ENCODE results near the gene VTA1. TPM values are rescaled to one million over a fixed set of nuclear protein-coding genes. Genes with fewer than 3 reads are reported as not detected.

Gene VTA1
- total and polyA plus RNA-seq, 2 donors (not counting 1 experiment from before 2014, with no cell fraction given) = 19.8 to 27.9 TPM

- TF ChIP-seq CTCF (IDR thresholded peaks at IDR 0.05) (no peak), EZH2 (IDR thresholded peaks at IDR 0.05; ENCODE audit: borderline replicate concordance, insufficient read depth, low read depth, low read length, poor library complexity, severe bottlenecking) (no peak)
- H4K20me1 ChIP-seq (ENCODE audit: control insufficient read depth, insufficient read depth, low read length, poor library complexity, severe bottlenecking) = no peaks in the 10 kb centered on the region
- H3K27ac Mint-ChIP-seq = no peak overlapping the region
- H2AFZ ChIP-seq (ENCODE audit: insufficient read depth, low read depth, low read length, poor library complexity, severe bottlenecking) = no peak overlapping the region
- H3K27ac ChIP-seq (ENCODE audit: low read length in 2 of 2) = no peak overlapping the region
- H3K9me3 ChIP-seq (ENCODE audit: control extremely low read depth in 1 of 3, control insufficient read depth in 2 of 3, insufficient read depth in 1 of 3, low read length in 2 of 3) = no peaks in the 10 kb centered on the region
- POLR2A ChIA-PET = no interaction called here
- intact Hi-C loops (cut with micrococcal nuclease) = no loop called here
- no peak overlapping the region for H3K9ac ChIP-seq (ENCODE audit: low read length)
- H3K4me1 Mint-ChIP-seq = no peaks in the 10 kb centered on the region
- peaks cover 0 to 5% (median 1%) of the 10 kb centered on the region in 4 experiments for H3K27me3 ChIP-seq (replicated peaks in 1 of 4; ENCODE audit: control extremely low read depth in 1 of 4, control insufficient read depth in 3 of 4, insufficient read depth in 4 of 4, low read length in 3 of 4)
- no peaks in the 10 kb centered on the region for H3K4me1 ChIP-seq (ENCODE audit: control insufficient read depth in 2 of 2, insufficient read depth in 2 of 2, low read length in 2 of 2)
- H3K9me3 Mint-ChIP-seq (ENCODE audit: insufficient read depth) = no peaks in the 10 kb centered on the region
- peaks cover 19% of the 10 kb centered on the region for H3K27me3 Mint-ChIP-seq
- H3K4me2 ChIP-seq (replicated peaks; ENCODE audit: low read depth, low read length, poor library complexity, severe bottlenecking) = no peak overlapping the region
- WGBS (ENCODE audit: insufficient coverage) = 72% methylated on average over 2 of the region's 3 CpGs
- DNase-seq (no peak), ATAC-seq (ENCODE audit: low read depth) (no peak)
- no peak overlapping the region for H3K4me3 Mint-ChIP-seq
- no peak overlapping the region for H3K4me3 ChIP-seq (ENCODE audit: control extremely low read depth in 1 of 5, extremely low read depth in 1 of 5, insufficient read depth in 1 of 5, low read depth in 2 of 5, low read length in 4 of 5)
- H3K36me3 ChIP-seq (replicated peaks in 1 of 2; ENCODE audit: control extremely low read depth in 1 of 2, control insufficient read depth in 1 of 2, extremely low read depth in 1 of 2, insufficient read depth in 2 of 2, low read length in 1 of 2) = no peaks in the 10 kb centered on the region
- H3K79me2 ChIP-seq (ENCODE audit: control insufficient read depth, insufficient read depth, low read length) = no peaks in the 10 kb centered on the region
- CTCF ChIA-PET = interaction anchor here (1.0 kb wide), 1 partner anchor 9 kb away, joined by 5 read pairs; no protein-coding TSS in a partner anchor
Observed at GRCh38 chr6:142121342-142121741, 25.7 kb upstream of the VTA1 start.

- no peak for ATAC-seq (ENCODE audit: low read depth)
- Mint-ChIP-seq H3K27ac (no peak overlapping the region), H3K4me3 (no peak overlapping the region), H3K27me3 (peaks cover 20% of the 10 kb centered on the region), H3K9me3 (ENCODE audit: insufficient read depth) (no peaks in the 10 kb centered on the region), H3K4me1 (no peaks in the 10 kb centered on the region)
- no CpG with 5 or more reads among the region's 1 CpG for WGBS (ENCODE audit: insufficient coverage)
- Histone ChIP-seq H3K27me3 (replicated peaks in 1 of 4; ENCODE audit: control extremely low read depth in 1 of 4, control insufficient read depth in 3 of 4, insufficient read depth in 4 of 4, low read length in 3 of 4) (peaks cover 0 to 22% (median 3%) of the 10 kb centered on the region in 4 experiments), H2AFZ (ENCODE audit: insufficient read depth, low read depth, low read length, poor library complexity, severe bottlenecking) (no peak overlapping the region), H3K9me3 (ENCODE audit: control extremely low read depth in 1 of 3, control insufficient read depth in 2 of 3, insufficient read depth in 1 of 3, low read length in 2 of 3) (no peaks in the 10 kb centered on the region), H3K27ac (ENCODE audit: low read length in 2 of 2) (no peak overlapping the region), H3K79me2 (ENCODE audit: control insufficient read depth, insufficient read depth, low read length) (no peaks in the 10 kb centered on the region), H3K9ac (ENCODE audit: low read length) (no peak overlapping the region), H3K36me3 (replicated peaks in 1 of 2; ENCODE audit: control extremely low read depth in 1 of 2, control insufficient read depth in 1 of 2, extremely low read depth in 1 of 2, insufficient read depth in 2 of 2, low read length in 1 of 2) (no peaks in the 10 kb centered on the region), H3K4me1 (ENCODE audit: control insufficient read depth in 2 of 2, insufficient read depth in 2 of 2, low read length in 2 of 2) (no peaks in the 10 kb centered on the region), H4K20me1 (ENCODE audit: control insufficient read depth, insufficient read depth, low read length, poor library complexity, severe bottlenecking) (no peaks in the 10 kb centered on the region), H3K4me2 (replicated peaks; ENCODE audit: low read depth, low read length, poor library complexity, severe bottlenecking) (no peak overlapping the region), H3K4me3 (ENCODE audit: control extremely low read depth in 1 of 5, extremely low read depth in 1 of 5, insufficient read depth in 1 of 5, low read depth in 2 of 5, low read length in 4 of 5) (no peak overlapping the region)
- no peak for TF ChIP-seq EZH2 (IDR thresholded peaks at IDR 0.05; ENCODE audit: borderline replicate concordance, insufficient read depth, low read depth, low read length, poor library complexity, severe bottlenecking)
- no peak for TF ChIP-seq CTCF (IDR thresholded peaks at IDR 0.05)
- POLR2A ChIA-PET = no interaction called here
- intact Hi-C loops (cut with micrococcal nuclease) = no loop called here
- CTCF ChIA-PET = no interaction called here
- DNase-seq = no peak
Observed at GRCh38 chr6:142130814-142131213, 16.2 kb upstream of the VTA1 start.
